Aorta (tissue), 5 donors: ENCODE data around the gene AGMO. TPM values are rescaled to one million over a fixed set of nuclear protein-coding genes. Genes with fewer than 3 reads are reported as not detected.

Experiments
- ATAC-seq: fragments of 200-7000 bp; cut with Tn5 transposase; one replicate; pipeline ENCODE4 v1.9.1; 2022; ENCODE audit warnings: moderate library complexity; ENCODE audit not compliant: low FRiP score
- DNase-seq, 2 donors: peaks; one replicate each; pipeline ENCODE4 v3.0.0-alpha.2; 2020
- H3K27ac ChIP-seq, 2 donors: one replicate each; pipeline ENCODE4 v1.5.1; 2013; ENCODE audit warnings: low read length in 2 of 2, mild to moderate bottlenecking in 2 of 2, moderate library complexity in 2 of 2, control low read depth in 1 of 2, inconsistent platforms in 1 of 2, low read depth in 1 of 2
- H3K27me3 ChIP-seq, 2 donors: one replicate each; pipeline ENCODE4 v1.6.1; 2013; ENCODE audit warnings: control low read depth in 1 of 2, low read length in 1 of 2, mild to moderate bottlenecking in 1 of 2, moderate library complexity in 1 of 2; ENCODE audit not compliant: insufficient read depth in 2 of 2, control insufficient read depth in 1 of 2
- H3K36me3 ChIP-seq, 2 donors: one replicate each; pipeline ENCODE4 v1.6.1; 2013; ENCODE audit warnings: control low read depth in 1 of 2, low read length in 1 of 2, mild to moderate bottlenecking in 1 of 2; ENCODE audit not compliant: insufficient read depth in 2 of 2, control insufficient read depth in 1 of 2
- H3K4me1 ChIP-seq, 2 donors: one replicate each; pipeline ENCODE4 v1.6.1; 2013; ENCODE audit warnings: low read length in 2 of 2, control low read depth in 1 of 2, mild to moderate bottlenecking in 1 of 2, moderate library complexity in 1 of 2; ENCODE audit not compliant: insufficient read depth in 2 of 2, control insufficient read depth in 1 of 2
- H3K4me3 ChIP-seq, 2 donors: one replicate each; pipeline ENCODE4 v1.5.1; 2013; ENCODE audit warnings: low read length in 2 of 2, control low read depth in 1 of 2, mild to moderate bottlenecking in 1 of 2
- H3K9me3 ChIP-seq: one replicate; pipeline ENCODE4 v1.6.1; 2013; ENCODE audit warnings: mild to moderate bottlenecking, low read length; ENCODE audit not compliant: control insufficient read depth
- WGBS, 2 donors: extraction: QIAGEN DNeasy Blood & Tissue Kit; methylation state at CpG; one replicate each; pipeline ENCODE4 v1.1.7; 2013; 5-methylcytosine and 5-hydroxymethylcytosine counted together
- intact Hi-C, 2 donors: fragments of 100-400 bp; cut with DNase I; formaldehyde crosslinking; loops; one replicate each; pipeline versions ENCODE4 v1.14.2 to v1.15.0; 2022
- polyA plus RNA-seq, 2 donors: library from polyadenylated mRNA; stranded (reverse); fragments of 200-250 nt; gene quantifications; one replicate each; pipeline ENCODE4 v1.2.3, GENCODE V29; 2013
- total RNA-seq, 2 donors: library from RNA; stranded (reverse); fragmentation: NEBNext Ultra II Directional; extraction: Animal tissue kit (Norgen Biotek cat#: 25700); gene quantifications; one replicate each; pipeline ENCODE4 v1.2.1, GENCODE V29; 2021
- donor health status: healthy with polysubstance abuse.
- donor health status: Bipolar disorder and iron deficiency.
- donor health status: DM: no; HTN: no; CAD: no.
- donor health status: DM: no; HTN: no; CAD: no.
- donor health status: DM: yes; HTN: yes; CAD: no.

Gene AGMO
- total and polyA plus RNA-seq, 4 donors = 0.69 to 3.4 (median 1.7) TPM

GRCh38 chr7:15397922-15398760, 163.7 kb downstream of the AGMO start:
- intact Hi-C loops = no loop called here
- Histone ChIP-seq H3K4me3 (no peak overlapping the region), H3K36me3 (no peaks in the 10 kb centered on the region), H3K9me3 (no peaks in the 10 kb centered on the region), H3K4me1 (no peaks in the 10 kb centered on the region), H3K27me3 (no peaks in the 10 kb centered on the region), H3K27ac (no peak overlapping the region)
- ATAC-seq = no peak
- no peak for DNase-seq
- 51 to 52% methylated on average over 9 of the region's 9 CpGs for WGBS, 2 donors

GRCh38 chr7:15397159-15397550, 164.7 kb downstream of the AGMO start:
- H3K4me3 ChIP-seq = no peak overlapping the region
- WGBS, 2 donors = 95% methylated on average over 36 to 43 of the region's 43 CpGs
- H3K27ac ChIP-seq = no peak overlapping the region
- ATAC-seq (no peak), DNase-seq (peak in 1 of 2 donors; percentile 64)
- H3K9me3 ChIP-seq = no peaks in the 10 kb centered on the region
- no peaks in the 10 kb centered on the region for H3K4me1 ChIP-seq
- intact Hi-C loops = no loop called here
- no peaks in the 10 kb centered on the region for H3K27me3 ChIP-seq
- no peaks in the 10 kb centered on the region for H3K36me3 ChIP-seq

GRCh38 chr7:15396210-15397158, 165.3 kb downstream of the AGMO start:
- ATAC-seq (no peak), DNase-seq (no peak)
- 89 to 96% methylated on average over 24 of the region's 24 CpGs for WGBS, 2 donors
- Histone ChIP-seq H3K36me3 (no peaks in the 10 kb centered on the region), H3K4me1 (no peaks in the 10 kb centered on the region), H3K27me3 (no peaks in the 10 kb centered on the region), H3K9me3 (no peaks in the 10 kb centered on the region), H3K4me3 (no peak overlapping the region), H3K27ac (no peak overlapping the region)
- intact Hi-C loops = no loop called here

GRCh38 chr7:15389073-15389472, 172.7 kb downstream of the AGMO start:
- intact Hi-C loops = no loop called here
- Histone ChIP-seq H3K4me3 (no peak overlapping the region), H3K9me3 (no peaks in the 10 kb centered on the region), H3K4me1 (no peaks in the 10 kb centered on the region), H3K27ac (no peak overlapping the region), H3K36me3 (no peaks in the 10 kb centered on the region), H3K27me3 (no peaks in the 10 kb centered on the region)
- no peak for DNase-seq
- WGBS, 2 donors = 87 to 94% methylated on average over 1 of the region's 1 CpG
- ATAC-seq = no peak

GRCh38 chr7:15378494-15379145, 183.2 kb downstream of the AGMO start:
- H3K36me3 ChIP-seq = no peaks in the 10 kb centered on the region
- no peaks in the 10 kb centered on the region for H3K9me3 ChIP-seq
- no peak overlapping the region for H3K27ac ChIP-seq
- no peak overlapping the region for H3K4me3 ChIP-seq
- DNase-seq (no peak), ATAC-seq (no peak)
- no peaks in the 10 kb centered on the region for H3K27me3 ChIP-seq
- WGBS, 2 donors = 95 to 96% methylated on average over 2 of the region's 2 CpGs
- H3K4me1 ChIP-seq = peaks cover 0 to 2% of the 10 kb centered on the region in 2 donors
- intact Hi-C loops = no loop called here

GRCh38 chr7:15376600-15376999, 185.2 kb downstream of the AGMO start:
- no peaks in the 10 kb centered on the region for H3K27me3 ChIP-seq
- ATAC-seq (no peak), DNase-seq (no peak)
- intact Hi-C loops = no loop called here
- 1 to 5% methylated on average over 2 of the region's 2 CpGs for WGBS, 2 donors
- H3K36me3 ChIP-seq = no peaks in the 10 kb centered on the region
- peaks cover 0 to 2% of the 10 kb centered on the region in 2 donors for H3K4me1 ChIP-seq
- H3K9me3 ChIP-seq = no peaks in the 10 kb centered on the region
- H3K4me3 ChIP-seq = no peak overlapping the region
- no peak overlapping the region for H3K27ac ChIP-seq

- intact Hi-C loops = no loop called here
- WGBS, 2 donors = 87 to 92% methylated on average over 1 of the region's 1 CpG
- no peak overlapping the region for H3K4me3 ChIP-seq
- no peaks in the 10 kb centered on the region for H3K4me1 ChIP-seq
- H3K27me3 ChIP-seq = no peaks in the 10 kb centered on the region
- H3K9me3 ChIP-seq = no peaks in the 10 kb centered on the region
- DNase-seq = no peak
- H3K36me3 ChIP-seq = no peaks in the 10 kb centered on the region
- no peak for ATAC-seq
- H3K27ac ChIP-seq = no peak overlapping the region
Measured at GRCh38 chr7:15370441-15370840, 191.4 kb downstream of the AGMO start.

- Histone ChIP-seq H3K36me3 (no peaks in the 10 kb centered on the region), H3K4me1 (no peaks in the 10 kb centered on the region), H3K9me3 (no peaks in the 10 kb centered on the region), H3K27me3 (no peaks in the 10 kb centered on the region), H3K27ac (no peak overlapping the region), H3K4me3 (no peak overlapping the region)
- DNase-seq (no peak), ATAC-seq (no peak)
- 77 to 87% methylated on average over 1 of the region's 1 CpG for WGBS, 2 donors
- intact Hi-C loops = no loop called here
Measured at GRCh38 chr7:15368653-15369052, 193.2 kb downstream of the AGMO start.
